PFSK-1 (cell line): ENCODE data around the gene MMEL1.

Experiments
- FOXP2 ChIP-seq: optimal IDR thresholded peaks from 2 replicates; pipeline ENCODE3; 2011; ENCODE audit warnings: borderline replicate concordance, control low read depth, inconsistent platforms; ENCODE audit not compliant: insufficient read depth; ENCODE audit errors: extremely low read length, extremely low read depth
- POLR2AphosphoS5 ChIP-seq: IDR thresholded peaks from 2 replicates; pipeline ENCODE4 v1.6.1; 2012; ENCODE audit warnings: low read depth, mild to moderate bottlenecking, control low read depth, low read length, moderate library complexity
- SIN3A ChIP-seq: IDR thresholded peaks from 2 replicates; pipeline ENCODE4 v1.6.1; 2012; ENCODE audit warnings: mild to moderate bottlenecking, low read length, moderate library complexity, borderline replicate concordance; ENCODE audit not compliant: insufficient read depth
- TAF1 ChIP-seq: IDR thresholded peaks from 2 replicates; pipeline ENCODE4 v1.6.1; 2012; ENCODE audit warnings: low read length, control low read depth, borderline replicate concordance; ENCODE audit not compliant: insufficient read depth
- TF ChIP-seq, protein P1 (sequence below), 2 experiments: IDR thresholded peaks; 2 replicates each; pipeline versions ENCODE4 v1.6.1 to v1.8.0; 2011 to 2012; ENCODE audit warnings: low read depth in 2 of 2, low read length in 2 of 2, control low read depth in 1 of 2, inconsistent platforms in 1 of 2, mild to moderate bottlenecking in 1 of 2, moderate library complexity in 1 of 2; ENCODE audit not compliant: insufficient read depth in 1 of 2

MMEL1 gene

DNA sequence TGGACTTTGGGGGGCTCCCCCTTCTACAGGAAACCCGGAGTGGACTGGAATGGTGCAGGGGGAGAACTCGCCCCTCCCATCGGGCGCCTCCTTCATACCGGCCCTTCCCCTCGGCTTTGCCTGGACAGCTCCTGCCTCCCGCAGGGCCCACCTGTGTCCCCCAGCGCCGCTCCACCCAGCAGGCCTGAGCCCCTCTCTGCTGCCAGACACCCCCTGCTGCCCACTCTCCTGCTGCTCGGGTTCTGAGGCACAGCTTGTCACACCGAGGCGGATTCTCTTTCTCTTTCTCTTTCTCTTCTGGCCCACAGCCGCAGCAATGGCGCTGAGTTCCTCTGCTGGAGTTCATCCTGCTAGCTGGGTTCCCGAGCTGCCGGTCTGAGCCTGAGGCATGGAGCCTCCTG is 76.5 kb downstream of the MMEL1 start, which contains the start of gene TNFRSF14:
Gene TNFRSF14 (plus strand): TSS at position 95 of the 401 bp plus-strand sequence. CDS start 294 bp downstream, at position 389.
- TF ChIP-seq, protein P1, sequence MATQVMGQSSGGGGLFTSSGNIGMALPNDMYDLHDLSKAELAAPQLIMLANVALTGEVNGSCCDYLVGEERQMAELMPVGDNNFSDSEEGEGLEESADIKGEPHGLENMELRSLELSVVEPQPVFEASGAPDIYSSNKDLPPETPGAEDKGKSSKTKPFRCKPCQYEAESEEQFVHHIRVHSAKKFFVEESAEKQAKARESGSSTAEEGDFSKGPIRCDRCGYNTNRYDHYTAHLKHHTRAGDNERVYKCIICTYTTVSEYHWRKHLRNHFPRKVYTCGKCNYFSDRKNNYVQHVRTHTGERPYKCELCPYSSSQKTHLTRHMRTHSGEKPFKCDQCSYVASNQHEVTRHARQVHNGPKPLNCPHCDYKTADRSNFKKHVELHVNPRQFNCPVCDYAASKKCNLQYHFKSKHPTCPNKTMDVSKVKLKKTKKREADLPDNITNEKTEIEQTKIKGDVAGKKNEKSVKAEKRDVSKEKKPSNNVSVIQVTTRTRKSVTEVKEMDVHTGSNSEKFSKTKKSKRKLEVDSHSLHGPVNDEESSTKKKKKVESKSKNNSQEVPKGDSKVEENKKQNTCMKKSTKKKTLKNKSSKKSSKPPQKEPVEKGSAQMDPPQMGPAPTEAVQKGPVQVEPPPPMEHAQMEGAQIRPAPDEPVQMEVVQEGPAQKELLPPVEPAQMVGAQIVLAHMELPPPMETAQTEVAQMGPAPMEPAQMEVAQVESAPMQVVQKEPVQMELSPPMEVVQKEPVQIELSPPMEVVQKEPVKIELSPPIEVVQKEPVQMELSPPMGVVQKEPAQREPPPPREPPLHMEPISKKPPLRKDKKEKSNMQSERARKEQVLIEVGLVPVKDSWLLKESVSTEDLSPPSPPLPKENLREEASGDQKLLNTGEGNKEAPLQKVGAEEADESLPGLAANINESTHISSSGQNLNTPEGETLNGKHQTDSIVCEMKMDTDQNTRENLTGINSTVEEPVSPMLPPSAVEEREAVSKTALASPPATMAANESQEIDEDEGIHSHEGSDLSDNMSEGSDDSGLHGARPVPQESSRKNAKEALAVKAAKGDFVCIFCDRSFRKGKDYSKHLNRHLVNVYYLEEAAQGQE (IDR thresholded peaks at IDR 0.05; ENCODE audit: insufficient read depth in 1 of 2, low read depth in 2 of 2, low read length in 2 of 2): peak; percentile 47 to 50; a peak in 2 of 4 replicates
- TF ChIP-seq FOXP2: no peak

DNA sequence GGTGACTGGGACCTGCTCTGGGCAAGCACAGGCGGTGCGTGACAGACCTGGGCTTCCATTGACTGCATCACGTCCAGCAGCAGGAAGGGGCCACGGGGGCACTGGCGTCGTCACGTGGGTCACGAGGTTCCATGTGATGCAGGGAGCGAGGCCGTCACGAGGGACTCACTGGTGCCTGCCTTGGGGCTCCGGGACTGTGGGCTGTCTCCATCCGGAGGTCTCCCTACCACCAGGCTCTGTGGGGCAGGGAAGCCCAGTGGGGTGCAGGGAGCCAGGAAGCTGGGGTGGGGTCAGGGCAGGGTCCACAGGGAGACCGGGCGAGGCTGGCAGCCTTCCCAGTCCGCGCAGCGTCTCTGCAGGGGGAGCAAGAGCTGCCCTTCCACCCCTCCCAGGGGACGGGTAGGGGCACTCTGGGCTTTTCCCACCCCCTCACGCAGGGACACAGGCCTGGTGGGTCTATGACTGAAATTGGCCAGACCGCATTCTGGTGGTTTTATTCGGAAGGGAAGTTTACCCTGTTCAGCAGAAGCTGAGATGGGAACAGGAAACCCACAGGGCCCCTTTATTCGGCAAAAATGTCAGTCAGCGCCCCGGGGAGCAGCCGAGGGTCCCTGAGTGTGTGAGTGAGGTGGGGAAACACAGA is 77.1 kb downstream of the MMEL1 start:
- TF ChIP-seq FOXP2 (no peak), POLR2AphosphoS5 (no peak), TAF1 (no peak), SIN3A (no peak)
- TF ChIP-seq, protein P1 (IDR thresholded peaks at IDR 0.05; ENCODE audit: insufficient read depth in 1 of 2, low read depth in 2 of 2, low read length in 2 of 2): no peak

DNA sequence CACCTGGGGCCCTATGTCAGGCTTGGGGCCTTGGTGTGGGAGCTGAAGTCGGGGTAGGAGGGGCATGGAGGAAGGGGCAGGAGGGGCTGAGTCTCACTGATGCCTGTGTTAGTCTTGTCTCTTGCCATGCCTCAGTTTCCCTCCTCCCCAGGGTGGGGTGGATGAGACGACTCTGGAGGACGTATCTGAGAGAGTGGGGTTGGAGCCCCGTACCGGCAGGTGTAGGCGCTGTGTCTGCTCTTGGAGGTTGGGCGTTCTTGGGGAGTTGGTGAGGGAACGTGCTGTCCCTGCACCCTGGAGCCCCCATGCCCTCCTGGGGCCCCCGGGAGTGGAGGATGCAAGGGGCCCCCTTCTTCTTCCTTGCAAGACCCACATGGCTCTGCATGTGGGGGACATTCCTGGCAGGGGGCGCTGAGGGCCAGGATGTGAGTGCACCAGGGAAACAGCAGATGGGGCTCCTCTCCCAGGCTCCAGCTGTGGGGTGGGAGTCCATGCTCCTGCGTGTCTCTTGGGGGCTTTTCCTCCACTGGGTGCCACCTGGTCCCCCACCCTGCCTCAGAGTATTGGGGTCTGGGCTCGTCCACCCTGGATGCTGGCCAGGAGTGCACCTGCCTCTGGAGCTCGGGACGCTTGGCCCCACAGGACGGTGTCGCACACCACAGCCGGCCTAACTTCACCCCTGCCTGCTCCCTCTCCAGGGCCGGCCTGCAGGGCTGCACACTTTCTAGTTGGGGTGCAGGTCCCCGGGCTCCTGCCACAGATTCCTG is 78.0 kb downstream of the MMEL1 start:
- no peak for TF ChIP-seq SIN3A
- TF ChIP-seq POLR2AphosphoS5: no peak
- TF ChIP-seq TAF1: no peak
- TF ChIP-seq, protein P1 (IDR thresholded peaks at IDR 0.05; ENCODE audit: insufficient read depth in 1 of 2, low read depth in 2 of 2, low read length in 2 of 2): no peak
- no peak for TF ChIP-seq FOXP2

DNA sequence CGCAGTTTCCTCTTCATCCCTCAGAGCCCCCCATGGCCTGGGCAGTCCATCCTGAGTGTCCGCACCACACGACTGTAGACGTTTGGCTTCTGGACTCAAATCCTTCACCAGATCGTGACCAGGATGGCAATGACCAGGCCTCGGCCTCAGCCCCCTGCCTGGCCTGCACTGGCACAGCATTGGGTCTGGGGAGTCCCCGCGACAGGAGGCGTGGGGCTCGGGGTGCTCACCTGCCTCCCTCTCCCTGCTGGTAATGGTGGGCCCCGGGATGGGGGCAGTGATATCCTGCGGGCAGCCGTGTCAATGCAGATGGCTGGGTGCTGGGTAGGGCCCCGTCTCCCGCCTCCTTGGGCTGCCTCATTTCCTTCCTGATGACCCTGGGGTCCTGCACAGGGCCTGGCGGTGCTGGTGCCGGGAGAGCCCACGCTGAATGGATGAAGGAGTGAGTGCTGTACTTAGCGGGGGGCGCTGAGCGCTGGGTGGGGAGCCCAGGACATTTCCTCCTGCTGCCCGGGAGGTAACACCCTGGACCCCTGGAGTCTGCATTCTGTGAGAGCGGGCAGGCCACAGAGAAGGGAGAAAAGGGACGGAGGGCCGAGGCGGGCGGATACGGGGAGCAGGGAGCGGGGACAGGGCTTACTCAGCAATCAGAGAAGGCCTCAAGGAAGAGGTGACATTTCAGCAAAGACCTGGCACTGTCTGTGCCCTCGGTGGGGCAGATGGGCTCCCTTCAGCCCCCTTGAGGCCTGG is 78.8 kb downstream of the MMEL1 start:
- TF ChIP-seq POLR2AphosphoS5 (no peak), FOXP2 (no peak), SIN3A (no peak), TAF1 (no peak)
- TF ChIP-seq, protein P1 (IDR thresholded peaks at IDR 0.05; ENCODE audit: insufficient read depth in 1 of 2, low read depth in 2 of 2, low read length in 2 of 2): no peak
